GM12878 (cell line): Measurements from ENCODE around the gene NRBP1. TPM values are rescaled to one million over a fixed set of nuclear protein-coding genes. Genes with fewer than 3 reads are reported as not detected.

Source experiments
- EGR1 ChIP-seq, 2 experiments: IDR thresholded peaks; 1 replicate in 1 of 2; 2 replicates in 1 of 2; pipeline ENCODE4 v1.6.1; 2011 to 2012; ENCODE audit warnings: low read depth in 2 of 2, low read length in 2 of 2, borderline replicate concordance in 1 of 2, mild to moderate bottlenecking in 1 of 2, moderate library complexity in 1 of 2
- MAX ChIP-seq: IDR thresholded peaks from 2 replicates; pipeline ENCODE4 v1.6.1; 2012; ENCODE audit warnings: low read depth, low read length, improper control_type of control experiment
- NFYB ChIP-seq: IDR thresholded peaks from 2 replicates; pipeline ENCODE4 v1.6.1; 2011; ENCODE audit warnings: low read depth, mild to moderate bottlenecking, low read length, improper control_type of control experiment, moderate library complexity; ENCODE audit not compliant: insufficient read depth
- NRF1 ChIP-seq: conservative IDR thresholded peaks from 2 replicates; pipeline ENCODE4 v1.6.1; 2011; ENCODE audit warnings: mild to moderate bottlenecking, low read depth, low read length, improper control_type of control experiment
- PML ChIP-seq: IDR thresholded peaks from 2 replicates; pipeline ENCODE4 v1.6.1; 2012; ENCODE audit warnings: low read length, inconsistent platforms
- RCOR1 ChIP-seq: conservative IDR thresholded peaks from 2 replicates; pipeline ENCODE4 v1.6.1; 2012; ENCODE audit warnings: low read depth, low read length, improper control_type of control experiment
- RELB ChIP-seq: fragments of 450-650 bp; IDR thresholded peaks from 2 replicates; pipeline ENCODE4 v1.6.1; 2017; ENCODE audit warnings: low read depth, mild to moderate bottlenecking, moderate library complexity
- SP1 ChIP-seq: IDR thresholded peaks from one replicate; pipeline ENCODE4 v1.6.1; 2011; ENCODE audit warnings: low read depth, low read length
- TAF1 ChIP-seq: IDR thresholded peaks from 2 replicates; pipeline ENCODE4 v1.6.1; 2011; ENCODE audit warnings: mild to moderate bottlenecking, low read depth, low read length, borderline replicate concordance
- ZNF687 ChIP-seq: fragments of 450-650 bp; IDR thresholded peaks from 2 replicates; pipeline ENCODE4 v1.6.1; 2017; ENCODE audit warnings: mild to moderate bottlenecking, moderate library complexity
- polyA plus RNA-seq, 11 experiments: library from polyadenylated mRNA; depleted of rRNA in 4 of 11; unstranded in 6 of 11; stranded (reverse) in 5 of 11; fragments of >200 nt; fragmentation: Nextera tagmentation in 4 of 11; fragmentation: Illumina TruSeq in 1 of 11; extraction: Ambion mirVana in 4 of 11; extraction: Trizol in 1 of 11; gene quantifications; 1 replicate in 1 of 11; 2 replicates in 10 of 11; pipeline versions ENCODE4 v1.2.1 to v1.2.3, GENCODE V29; 2011 to 2016; ENCODE audit warnings: inconsistent platforms in 2 of 11, missing spikeins in 2 of 11, low read depth in 1 of 11
- total RNA-seq, 4 experiments: library from RNA; depleted of rRNA in 3 of 4; stranded (reverse); fragments of >200 nt in 3 of 4; fragmentation: Illumina TruSeq in 1 of 4; extraction: Trizol in 1 of 4; gene quantifications; 2 replicates each; pipeline versions ENCODE4 v1.2.1 to v1.2.3, GENCODE V29; 2013 to 2021

NRBP1 gene
- total and polyA plus RNA-seq, 10 of the 15 experiments (the other 5 are each of a cell fraction or from before 2014, with no cell fraction given) = 5.7 to 136 (median 66.1) TPM

- TF ChIP-seq ZNF687 (no peak; the same call in 1 of the 2 replicates), RCOR1 (0 out of 2 replicates have a peak, but pooled peaks have one; percentile 29), SP1 (peak; percentile 86), NFYB (peak; percentile 73; the same call in 1 of the 2 replicates), PML (peak; percentile 97), EGR1 (IDR thresholded peaks at IDR 0.05; ENCODE audit: borderline replicate concordance in 1 of 2, low read depth in 2 of 2, low read length in 2 of 2) (peak in 1 of 2 experiments; percentile 46; a peak in 1 of 3 replicates), MAX (peak; percentile 8; the same call in 1 of the 2 replicates), NRF1 (no peak), RELB (peak; percentile 52; the same call in 1 of the 2 replicates), TAF1 (peak; percentile 75; the same call in 1 of the 2 replicates)
Measured at GRCh38 chr2:27428213-27428977, at the start of gene NRBP1 (continued).
